Endometrial microvascular endothelial cells (primary cell): ENCODE measurements around the gene CREB5. TPM values are rescaled to one million over a fixed set of nuclear protein-coding genes. Genes with fewer than 3 reads are reported as not detected.
"Not testable (repeated sequence)": the region's sequence is repeated elsewhere in the genome, so short reads cannot be mapped to it uniquely, and the experiment has no call there.

Experiments used
- in situ Hi-C: cut with HindIII; loops from 2 replicates; pipeline ENCODE4 v1.10.0; 2017; ENCODE audit warnings: low sequenced_read_pairs, low pct_unique_long_range_greater_than_20kb; ENCODE audit errors: inconsistent ontology term
- total RNA-seq: library from RNA; depleted of rRNA; stranded (reverse); fragments of >200 nt; gene quantifications from one replicate; pipeline ENCODE4 v1.2.3, GENCODE V29; 2015; ENCODE audit errors: inconsistent ontology term

CREB5 gene
- total RNA-seq, 1 donor from 2014 or later: 12.6 TPM

GRCh38 chr7:28530175-28530802, 118.0 kb downstream of the CREB5 start:
- in situ Hi-C loops: no loop called here

GRCh38 chr7:28530803-28531175, 118.5 kb downstream of the CREB5 start:
- in situ Hi-C loops: no loop called here

GRCh38 chr7:28531291-28531690, 119.0 kb downstream of the CREB5 start:
- in situ Hi-C loops: no loop called here

- in situ Hi-C loops: no loop called here
These were observed 119.9 kb downstream of the CREB5 start for GRCh38 chr7:28532181-28532580.

GRCh38 chr7:28533267-28533666, 120.9 kb downstream of the CREB5 start:
- in situ Hi-C loops: no loop called here

GRCh38 chr7:28533731-28534531, 121.6 kb downstream of the CREB5 start:
- in situ Hi-C loops: no loop called here

GRCh38 chr7:28536259-28536658, 123.9 kb downstream of the CREB5 start:
- in situ Hi-C loops: no loop called here

GRCh38 chr7:28539289-28539981, 127.1 kb downstream of the CREB5 start:
- in situ Hi-C loops: no loop called here

- in situ Hi-C loops: no loop called here
These were observed 130.1 kb downstream of the CREB5 start for GRCh38 chr7:28542410-28542809.

GRCh38 chr7:28544453-28545117, 132.3 kb downstream of the CREB5 start:
- in situ Hi-C loops: no loop called here

GRCh38 chr7:28546067-28546466, 133.7 kb downstream of the CREB5 start:
- in situ Hi-C loops: no loop called here

GRCh38 chr7:28547115-28547514, 134.8 kb downstream of the CREB5 start:
- in situ Hi-C loops: no loop called here

- in situ Hi-C loops: no loop called here
These were observed 136.1 kb downstream of the CREB5 start for GRCh38 chr7:28548416-28548815.

GRCh38 chr7:28549998-28550397, 137.7 kb downstream of the CREB5 start:
- in situ Hi-C loops: no loop called here

- in situ Hi-C loops: no loop called here
These were observed 138.4 kb downstream of the CREB5 start for GRCh38 chr7:28550580-28551186.

GRCh38 chr7:28551331-28551730, 139.0 kb downstream of the CREB5 start:
- in situ Hi-C loops: no loop called here

- in situ Hi-C loops: not testable (repeated sequence)
These were observed 139.4 kb downstream of the CREB5 start for GRCh38 chr7:28551766-28552165.

- in situ Hi-C loops: no loop called here
These were observed 142.6 kb downstream of the CREB5 start for GRCh38 chr7:28554802-28555471.

- in situ Hi-C loops: no loop called here
These were observed 143.7 kb downstream of the CREB5 start for GRCh38 chr7:28556025-28556424.
